ENCODE measurements around the gene TFDP2.

The TFDP2 gene

GRCh38 chr3:142086581-142087090 is 62.7 kb downstream of the TFDP2 start (continued):
- TF ChIP-seq PATZ1 (CRISPR knock-in tag; IDR thresholded peaks at IDR 0.05; ENCODE audit: borderline replicate concordance) = no peak

DNA sequence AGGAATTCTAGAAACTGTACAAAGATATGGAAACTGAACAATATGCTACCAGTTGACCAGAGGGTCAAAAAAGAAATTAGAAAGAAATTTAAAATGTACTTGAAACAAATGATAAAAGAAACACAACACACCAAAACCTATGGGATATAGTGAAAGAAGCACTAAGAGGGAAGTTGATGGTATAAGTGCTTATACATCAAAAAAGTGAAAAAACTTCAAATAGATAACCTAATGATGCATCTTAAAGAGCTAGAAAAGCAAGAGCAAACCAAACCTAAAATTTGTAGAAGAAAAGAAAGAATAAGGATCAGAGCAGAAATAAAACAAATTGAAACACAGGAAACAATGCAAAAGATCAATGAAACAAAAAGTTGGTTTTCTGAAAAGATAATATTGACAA is 68.2 kb downstream of the TFDP2 start:
- no peak for TF ChIP-seq TSHZ2 (CRISPR knock-in tag; IDR thresholded peaks at IDR 0.05)
- TF ChIP-seq ZNF565 (CRISPR knock-in tag; conservative IDR thresholded peaks at IDR 0.05; ENCODE audit: low read depth) = no peak
- no peak for TF ChIP-seq ESRRG (CRISPR knock-in tag; IDR thresholded peaks at IDR 0.05)
- no peak for TF ChIP-seq ZFP3 (CRISPR knock-in tag; IDR thresholded peaks at IDR 0.05)
- no peak for TF ChIP-seq RARB (CRISPR knock-in tag; IDR thresholded peaks at IDR 0.05)
- TF ChIP-seq CSDC2 (CRISPR knock-in tag; IDR thresholded peaks at IDR 0.05) = no peak
- TF ChIP-seq ZC3H10 (CRISPR knock-in tag; IDR thresholded peaks at IDR 0.05) = no peak
- no peak for TF ChIP-seq ARNTL (CRISPR knock-in tag; IDR thresholded peaks at IDR 0.05; ENCODE audit: borderline replicate concordance, low read depth)
- TF ChIP-seq SNAI2 (CRISPR knock-in tag; IDR thresholded peaks at IDR 0.05) = no peak
- TF ChIP-seq CSRNP3 (CRISPR knock-in tag; IDR thresholded peaks at IDR 0.05) = no peak
- TF ChIP-seq GLIS3 (CRISPR knock-in tag; IDR thresholded peaks at IDR 0.05) = no peak
- no peak for TF ChIP-seq PPARA (CRISPR knock-in tag; IDR thresholded peaks at IDR 0.05; ENCODE audit: borderline replicate concordance)
- TF ChIP-seq ZNF8 (CRISPR knock-in tag; IDR thresholded peaks at IDR 0.05) = no peak
- no peak for ATAC-seq

DNA sequence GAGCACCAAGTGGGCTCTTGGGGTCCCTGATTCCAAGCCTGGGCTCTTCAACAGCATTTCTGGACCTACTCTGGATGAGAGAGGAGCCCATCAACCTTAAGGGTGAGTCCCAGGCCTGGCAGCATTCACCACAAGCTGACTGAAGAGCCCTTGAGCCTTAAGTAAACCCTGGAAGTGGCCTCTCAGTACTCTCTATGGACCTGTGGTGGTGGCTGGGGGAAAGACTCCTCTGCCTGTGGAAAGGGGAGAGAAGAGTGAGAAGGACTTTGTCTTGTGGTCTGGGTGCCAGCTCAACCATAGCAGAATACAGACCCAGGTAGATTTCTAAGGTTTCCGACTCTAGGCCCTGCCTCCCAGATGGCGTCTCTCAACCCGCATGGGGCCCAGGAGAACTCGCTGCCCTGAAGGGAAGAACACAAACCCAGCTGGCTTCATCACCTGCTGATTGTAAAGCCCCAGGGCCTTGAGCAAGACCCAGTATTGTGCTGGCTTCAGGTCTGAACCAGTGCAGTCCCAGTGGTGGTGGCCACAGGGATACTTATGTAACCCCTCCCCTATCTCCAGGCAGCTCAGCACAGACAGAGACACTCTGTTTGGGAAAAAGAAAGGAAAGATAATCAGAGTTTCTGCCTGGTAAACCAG is 71.4 kb downstream of the TFDP2 start:
- no peak for TF ChIP-seq ZNF70 (CRISPR knock-in tag; IDR thresholded peaks at IDR 0.05)
- no peak for TF ChIP-seq SNAI2 (CRISPR knock-in tag; IDR thresholded peaks at IDR 0.05)
- TF ChIP-seq PATZ1 (CRISPR knock-in tag; IDR thresholded peaks at IDR 0.05; ENCODE audit: borderline replicate concordance) = no peak
- TF ChIP-seq ZFP30 (CRISPR knock-in tag; IDR thresholded peaks at IDR 0.05) = no peak
- TF ChIP-seq TSHZ2 (CRISPR knock-in tag; IDR thresholded peaks at IDR 0.05) = no peak
- no peak for TF ChIP-seq CREB5 (CRISPR knock-in tag; IDR thresholded peaks at IDR 0.05; ENCODE audit: low read depth)
- TF ChIP-seq OSR1 (CRISPR knock-in tag; IDR thresholded peaks at IDR 0.05) = no peak
- TF ChIP-seq CSRNP3 (CRISPR knock-in tag; IDR thresholded peaks at IDR 0.05) = no peak
- no peak for TF ChIP-seq BACH2 (CRISPR knock-in tag; IDR thresholded peaks at IDR 0.05; ENCODE audit: borderline replicate concordance)
- no peak for TF ChIP-seq ISL1 (CRISPR knock-in tag; IDR thresholded peaks at IDR 0.05)
- TF ChIP-seq TOX (CRISPR knock-in tag; IDR thresholded peaks at IDR 0.05; ENCODE audit: borderline replicate concordance) = no peak
- TF ChIP-seq PPARA (CRISPR knock-in tag; IDR thresholded peaks at IDR 0.05; ENCODE audit: borderline replicate concordance) = no peak
- no peak for TF ChIP-seq ZC3H10 (CRISPR knock-in tag; IDR thresholded peaks at IDR 0.05)
- TF ChIP-seq CSDC2 (CRISPR knock-in tag; IDR thresholded peaks at IDR 0.05) = no peak
- TF ChIP-seq ZNF565 (CRISPR knock-in tag; conservative IDR thresholded peaks at IDR 0.05; ENCODE audit: low read depth) = no peak
- TF ChIP-seq ARNTL (CRISPR knock-in tag; IDR thresholded peaks at IDR 0.05; ENCODE audit: borderline replicate concordance, low read depth) = no peak
- TF ChIP-seq ESRRG (CRISPR knock-in tag; IDR thresholded peaks at IDR 0.05) = no peak
- ATAC-seq = no peak
